Measurements from ENCODE around the gene SRRT. TPM values are rescaled to one million over a fixed set of nuclear protein-coding genes. Genes with fewer than 3 reads are reported as not detected.

SRRT gene
- total RNA-seq, 6 donors from 2014 or later: 57.9 to 324 (median 111) TPM

GRCh38 chr7:100890653-100891567 lies 16.0 kb downstream of the SRRT start:
- Histone ChIP-seq H3K27ac (peak overlapping the region; percentile 84 to 95 (median 91)), H3K27me3 (peaks cover 0 to 17% (median 11%) of the 10 kb centered on the region in 4 donors), H3K4me1 (peaks cover 45 to 56% (median 53%) of the 10 kb centered on the region in 4 donors), H3K4me3 (peak overlapping the region in 3 of 4 donors; percentile 71 to 80 (median 77)), H3K9me3 (no peaks in the 10 kb centered on the region), H3K36me3 (peaks cover 10 to 27% (median 20%) of the 10 kb centered on the region in 4 donors)
- no peak for ATAC-seq (ENCODE audit: low FRiP score in 2 of 2)
- TF ChIP-seq CTCF (IDR thresholded peaks at IDR 0.05) (no peak), POLR2A (IDR thresholded peaks at IDR 0.05) (no peak), POLR2AphosphoS5 (IDR thresholded peaks at IDR 0.05) (no peak), EP300 (IDR thresholded peaks at IDR 0.05) (no peak)
- DNase-seq: peak in 1 of 2 donors; percentile 79
- WGBS, 2 donors: 21 to 29% methylated on average over 26 to 33 of the region's 43 CpGs

GRCh38 chr7:100891568-100892247 lies 16.8 kb downstream of the SRRT start:
- H3K4me3 ChIP-seq: peak overlapping the region in 1 of 4 donors; percentile 80
- H3K4me1 ChIP-seq: peaks cover 53 to 64% (median 61%) of the 10 kb centered on the region in 4 donors
- H3K27ac ChIP-seq: no peak overlapping the region
- no peak for DNase-seq
- peaks cover 2 to 20% (median 12%) of the 10 kb centered on the region in 4 donors for H3K36me3 ChIP-seq
- no peaks in the 10 kb centered on the region for H3K9me3 ChIP-seq
- 80% methylated on average over 8 of the region's 8 CpGs for whole genome bisulfite sequencing, 2 donors
- TF ChIP-seq EP300 (IDR thresholded peaks at IDR 0.05) (no peak), POLR2A (IDR thresholded peaks at IDR 0.05) (no peak), CTCF (IDR thresholded peaks at IDR 0.05) (no peak), POLR2AphosphoS5 (IDR thresholded peaks at IDR 0.05) (no peak)
- peaks cover 0 to 25% (median 18%) of the 10 kb centered on the region in 4 donors for H3K27me3 ChIP-seq
- ATAC-seq (ENCODE audit: low FRiP score in 2 of 2): no peak

- Histone ChIP-seq H3K4me3 (no peak overlapping the region), H3K36me3 (peaks cover 0 to 10% (median 4%) of the 10 kb centered on the region in 4 donors), H3K27me3 (peaks cover 0 to 31% (median 20%) of the 10 kb centered on the region in 4 donors), H3K27ac (no peak overlapping the region), H3K9me3 (no peaks in the 10 kb centered on the region), H3K4me1 (peaks cover 49 to 63% (median 58%) of the 10 kb centered on the region in 4 donors)
- peak in 1 of 2 donors; percentile 75 for DNase-seq
- no peak for TF ChIP-seq CTCF (IDR thresholded peaks at IDR 0.05)
- no peak for TF ChIP-seq POLR2A (IDR thresholded peaks at IDR 0.05)
- TF ChIP-seq EP300 (IDR thresholded peaks at IDR 0.05): no peak
- no peak for TF ChIP-seq POLR2AphosphoS5 (IDR thresholded peaks at IDR 0.05)
- no peak for ATAC-seq (ENCODE audit: low FRiP score in 2 of 2)
- 92 to 95% methylated on average over 28 to 44 of the region's 44 CpGs for WGBS, 2 donors
Measured at GRCh38 chr7:100892364-100893317, 17.7 kb downstream of the SRRT start.

GRCh38 chr7:100893318-100893895 lies 18.5 kb downstream of the SRRT start:
- ATAC-seq (ENCODE audit: low FRiP score in 2 of 2): no peak
- Histone ChIP-seq H3K4me1 (peaks cover 42 to 56% (median 50%) of the 10 kb centered on the region in 4 donors), H3K9me3 (no peaks in the 10 kb centered on the region), H3K27me3 (peaks cover 0 to 32% (median 22%) of the 10 kb centered on the region in 4 donors), H3K4me3 (no peak overlapping the region), H3K36me3 (peaks cover 0 to 3% (median under 1%) of the 10 kb centered on the region in 4 donors), H3K27ac (no peak overlapping the region)
- peak in 1 of 2 donors; percentile 85 for DNase-seq
- WGBS, 2 donors: 92 to 94% methylated on average over 20 to 31 of the region's 32 CpGs
- no peak for TF ChIP-seq POLR2AphosphoS5 (IDR thresholded peaks at IDR 0.05)
- TF ChIP-seq POLR2A (IDR thresholded peaks at IDR 0.05): no peak
- no peak for TF ChIP-seq CTCF (IDR thresholded peaks at IDR 0.05)
- no peak for TF ChIP-seq EP300 (IDR thresholded peaks at IDR 0.05)

All from upper lobe of left lung (tissue), 6 donors.